BLaER1 treated with 17β-estradiol and CSF1 and Interleukin-3, amounts not matched to agents 10 nM and 100 nM (cell line): ENCODE measurements around the gene MAPK13.

Experiments
- H3K27ac ChIP-seq, 11 experiments: shearing (Covaris generic); formaldehyde crosslinking; 2 replicates each; pipeline ENCODE4 v1.8.1; 2022
- H3K27me3 ChIP-seq, 11 experiments: shearing (Covaris generic); formaldehyde crosslinking; 2 replicates each; pipeline ENCODE4 v1.8.1; 2022
- H3K36me3 ChIP-seq, 11 experiments: shearing (Covaris generic); formaldehyde crosslinking; 2 replicates each; pipeline ENCODE4 v1.8.1; 2022
- H3K4me1 ChIP-seq, 10 experiments: shearing (Covaris generic); formaldehyde crosslinking; 2 replicates each; pipeline ENCODE4 v1.8.1; 2022
- H3K4me2 ChIP-seq, 11 experiments: shearing (Covaris generic); formaldehyde crosslinking; 2 replicates each; pipeline ENCODE4 v1.8.1; 2022
- H3K4me3 ChIP-seq, 10 experiments: shearing (Covaris generic); formaldehyde crosslinking; 2 replicates each; pipeline ENCODE4 v1.8.1; 2022
- H3K9ac ChIP-seq, 11 experiments: shearing (Covaris generic); formaldehyde crosslinking; 2 replicates each; pipeline ENCODE4 v1.8.1; 2022
- H3K9me3 ChIP-seq, 11 experiments: shearing (Covaris generic); formaldehyde crosslinking; replicated peaks in 1 of 11; 2 replicates each; pipeline ENCODE4 v1.8.1; 2022
- H4K20me1 ChIP-seq, 11 experiments: shearing (Covaris generic); formaldehyde crosslinking; 2 replicates each; pipeline ENCODE4 v1.8.1; 2022
- Cebpa-rat ChIP-seq, 11 experiments: shearing (Covaris generic); IDR thresholded peaks; 2 replicates each; pipeline ENCODE4 v1.8.1; 2022

Gene MAPK13

DNA sequence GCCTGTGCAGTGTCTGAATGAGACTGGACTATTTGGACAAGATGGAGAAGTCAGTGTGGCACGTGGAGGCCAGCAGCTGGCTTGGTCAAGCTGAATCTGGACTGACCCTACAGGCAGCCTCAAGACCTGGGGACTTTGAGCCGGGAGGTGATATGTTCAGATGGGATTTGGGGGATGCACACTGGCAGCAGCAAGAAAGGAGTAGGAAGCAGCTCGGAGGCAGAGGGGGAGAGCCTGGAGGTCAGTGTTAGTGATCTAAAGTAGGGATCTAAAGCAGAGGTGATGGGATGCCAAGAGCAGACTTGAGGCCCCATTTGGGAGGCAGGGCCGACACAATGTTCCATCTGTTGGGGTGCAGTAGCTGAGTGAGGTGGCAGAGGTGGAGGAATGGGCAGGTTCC, 2.8 kb downstream of the MAPK13 start:
- peak overlapping the region in 9 of 11 experiments; percentile 26 to 95 (median 86); a peak in 10 of 22 replicates for H3K9ac ChIP-seq

DNA sequence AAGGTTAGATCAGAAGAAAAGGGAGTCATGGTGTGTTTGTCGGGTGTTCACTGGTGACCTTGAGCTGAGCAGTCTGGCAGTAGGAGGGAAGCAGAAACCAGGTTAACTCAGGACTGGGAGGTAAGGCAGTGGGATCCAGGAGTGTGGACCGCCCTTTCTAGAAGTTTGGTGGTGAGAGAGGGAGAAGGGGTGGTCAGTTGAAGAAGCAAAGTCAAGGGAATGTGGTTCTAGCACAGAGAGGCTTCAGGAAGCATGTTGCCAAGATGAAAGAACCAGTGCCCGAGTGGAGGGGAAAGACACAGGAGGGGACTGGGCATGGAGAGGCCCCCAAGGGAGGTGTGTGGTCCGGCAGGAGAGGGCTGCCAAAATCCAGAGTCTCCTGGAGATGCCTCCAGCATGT, 3.6 kb downstream of the MAPK13 start:
- Histone ChIP-seq H3K4me2 (peak overlapping the region; percentile 87 to 100 (median 97); a peak in 21 of 22 replicates), H3K27ac (peak overlapping the region in 6 of 11 experiments; percentile 0 to 53 (median 26); a peak in 9 of 22 replicates), H3K4me1 (peaks cover 76 to 97% (median 95%) of the 10 kb centered on the region in 10 experiments), H3K9ac (peak overlapping the region in 5 of 11 experiments; percentile 2 to 84 (median 20); a peak in 4 of 22 replicates), H3K27me3 (no peaks in the 10 kb centered on the region), H3K36me3 (peaks cover 4 to 67% (median 19%) of the 10 kb centered on the region in 11 experiments; a peak in 19 of 22 replicates), H4K20me1 (peaks cover 0 to 8% (median 0%) of the 10 kb centered on the region in 11 experiments; a peak in 3 of 22 replicates), H3K4me3 (no peak overlapping the region), H3K9me3 (no peaks in the 10 kb centered on the region)
- TF ChIP-seq Cebpa-rat (IDR thresholded peaks at IDR 0.05), result no peak

More for the DNA sequence above, 2.8 kb downstream of the MAPK13 start:
- no peak for TF ChIP-seq Cebpa-rat (IDR thresholded peaks at IDR 0.05)
- Histone ChIP-seq H3K4me2 (peak overlapping the region; percentile 87 to 100 (median 97)), H3K27me3 (no peaks in the 10 kb centered on the region), H3K27ac (peak overlapping the region in 3 of 11 experiments; percentile 87 to 91 (median 89); a peak in 5 of 22 replicates), H3K36me3 (peaks cover 0 to 59% (median 11%) of the 10 kb centered on the region in 11 experiments; a peak in 15 of 22 replicates), H3K4me1 (peaks cover 77 to 97% (median 95%) of the 10 kb centered on the region in 10 experiments), H3K4me3 (peak overlapping the region in 1 of 10 experiments; percentile 73; a peak in 2 of 20 replicates), H4K20me1 (peaks cover 0 to 7% (median 0%) of the 10 kb centered on the region in 11 experiments; a peak in 3 of 22 replicates), H3K9me3 (no peaks in the 10 kb centered on the region)

DNA sequence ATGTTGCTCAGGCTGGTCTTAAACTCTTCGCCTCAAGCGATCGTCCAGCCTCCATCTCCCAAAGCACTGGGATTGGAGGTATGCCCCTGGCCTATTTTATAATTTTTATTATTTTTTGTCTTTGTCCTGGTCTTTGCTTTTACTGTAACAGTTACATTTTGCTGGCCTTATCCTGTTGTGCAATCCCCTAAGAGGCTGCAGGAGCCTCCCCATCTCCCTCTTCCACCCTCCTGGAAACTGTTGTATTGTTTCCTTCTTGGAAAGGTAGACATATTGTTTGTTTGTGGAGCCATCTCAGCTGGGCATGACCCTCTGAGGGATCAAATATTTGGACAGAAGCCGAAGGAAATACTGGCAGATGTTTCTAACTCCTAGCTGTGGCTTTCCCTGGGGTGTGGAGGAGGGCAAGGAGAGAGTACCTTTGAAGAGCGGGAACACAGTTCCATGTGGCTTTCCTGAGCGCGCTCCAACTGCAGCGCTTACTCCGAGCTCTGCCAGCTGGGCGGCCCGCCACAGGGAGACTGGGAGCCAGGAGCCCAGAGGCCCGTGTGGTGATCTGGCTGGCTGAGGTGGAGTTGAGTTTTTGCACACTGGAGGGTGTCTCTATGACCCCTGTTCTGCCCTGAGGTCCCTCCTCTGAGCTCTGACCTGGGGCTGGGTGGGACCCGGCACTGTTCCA, 4.9 kb downstream of the MAPK13 start:
- TF ChIP-seq Cebpa-rat (IDR thresholded peaks at IDR 0.05), result peak in 2 of 11 experiments; percentile 51 to 61; a peak in 3 of 22 replicates
- Histone ChIP-seq H3K4me1 (peaks cover 78 to 97% (median 96%) of the 10 kb centered on the region in 10 experiments), H4K20me1 (peaks cover 0 to 15% (median 0%) of the 10 kb centered on the region in 11 experiments; a peak in 4 of 22 replicates), H3K27me3 (no peaks in the 10 kb centered on the region), H3K4me3 (no peak overlapping the region; a peak in 1 of 20 replicates), H3K4me2 (peak overlapping the region; percentile 56 to 100 (median 90)), H3K9me3 (no peaks in the 10 kb centered on the region), H3K27ac (peak overlapping the region in 8 of 11 experiments; percentile 6 to 87 (median 54); a peak in 8 of 22 replicates), H3K36me3 (peaks cover 8 to 80% (median 22%) of the 10 kb centered on the region in 11 experiments; a peak in 19 of 22 replicates), H3K9ac (peak overlapping the region in 5 of 11 experiments; percentile 7 to 65 (median 58); a peak in 5 of 22 replicates)

DNA sequence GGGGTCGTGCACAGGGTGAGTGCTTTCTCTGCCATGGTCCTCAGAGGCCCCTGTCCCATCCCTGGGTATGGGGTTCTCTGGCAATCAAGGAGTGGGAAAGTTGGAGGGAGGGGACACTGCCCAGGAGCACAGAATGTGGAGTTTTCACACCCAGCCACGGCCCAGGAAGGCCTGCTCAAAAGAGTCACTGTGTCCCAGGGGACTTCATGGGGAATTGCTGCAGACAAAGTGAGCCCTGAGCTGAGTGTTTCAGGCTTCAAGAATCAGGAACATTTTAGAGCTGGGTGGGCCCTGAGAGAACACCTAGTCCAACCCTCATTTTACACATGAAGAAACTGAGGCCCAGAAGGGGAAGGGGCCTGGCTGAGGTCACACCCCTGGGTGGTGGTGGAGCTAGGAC, 5.7 kb downstream of the MAPK13 start:
- Histone ChIP-seq H3K4me1 (peaks cover 87 to 100% (median 100%) of the 10 kb centered on the region in 10 experiments), H3K27ac (peak overlapping the region in 9 of 11 experiments; percentile 16 to 87 (median 49); a peak in 17 of 22 replicates), H3K9ac (peak overlapping the region; percentile 4 to 65 (median 33); a peak in 15 of 22 replicates), H4K20me1 (peaks cover 0 to 15% (median 0%) of the 10 kb centered on the region in 11 experiments; a peak in 4 of 22 replicates), H3K9me3 (no peaks in the 10 kb centered on the region), H3K36me3 (peaks cover 8 to 88% (median 22%) of the 10 kb centered on the region in 11 experiments; a peak in 19 of 22 replicates), H3K4me3 (peak overlapping the region in 1 of 10 experiments; percentile 18; a peak in 1 of 20 replicates), H3K27me3 (no peaks in the 10 kb centered on the region), H3K4me2 (peak overlapping the region; percentile 56 to 100 (median 90))
- no peak for TF ChIP-seq Cebpa-rat (IDR thresholded peaks at IDR 0.05)

DNA sequence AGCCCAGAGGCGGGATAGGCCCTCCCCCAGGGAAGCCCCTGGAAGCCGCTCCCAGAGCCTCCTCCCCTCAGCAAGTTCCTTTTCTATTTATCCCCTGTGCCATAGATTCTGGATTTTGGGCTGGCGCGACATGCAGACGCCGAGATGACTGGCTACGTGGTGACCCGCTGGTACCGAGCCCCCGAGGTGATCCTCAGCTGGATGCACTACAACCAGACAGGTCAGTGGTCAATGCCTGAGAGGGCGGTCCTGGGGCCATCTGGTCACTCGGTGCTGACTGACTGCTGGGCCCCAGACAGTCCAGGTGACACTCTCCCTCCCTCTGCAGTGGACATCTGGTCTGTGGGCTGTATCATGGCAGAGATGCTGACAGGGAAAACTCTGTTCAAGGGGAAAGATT, 6.2 kb downstream of the MAPK13 start:
- Histone ChIP-seq H4K20me1 (peaks cover 0 to 15% (median 0%) of the 10 kb centered on the region in 11 experiments; a peak in 4 of 22 replicates), H3K4me1 (peaks cover 89 to 100% (median 100%) of the 10 kb centered on the region in 10 experiments)
- no peak for TF ChIP-seq Cebpa-rat (IDR thresholded peaks at IDR 0.05)

DNA sequence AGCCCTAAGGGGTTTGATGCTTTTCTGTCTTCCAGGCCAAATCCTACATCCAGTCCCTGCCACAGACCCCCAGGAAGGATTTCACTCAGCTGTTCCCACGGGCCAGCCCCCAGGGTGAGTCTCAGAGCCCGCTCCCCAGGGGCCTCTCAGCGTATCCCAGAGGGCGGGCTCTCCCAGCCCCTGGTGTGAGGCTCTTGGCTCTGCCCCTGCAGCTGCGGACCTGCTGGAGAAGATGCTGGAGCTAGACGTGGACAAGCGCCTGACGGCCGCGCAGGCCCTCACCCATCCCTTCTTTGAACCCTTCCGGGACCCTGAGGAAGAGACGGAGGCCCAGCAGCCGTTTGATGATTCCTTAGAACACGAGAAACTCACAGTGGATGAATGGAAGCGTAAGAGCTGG, 8.4 kb downstream of the MAPK13 start:
- no peaks in the 10 kb centered on the region for H3K27me3 ChIP-seq
- peak overlapping the region in 9 of 11 experiments; percentile 39 to 92 (median 78); a peak in 17 of 22 replicates for H3K27ac ChIP-seq
- H3K4me1 ChIP-seq, result peaks cover 89 to 100% (median 99%) of the 10 kb centered on the region in 10 experiments
- peak overlapping the region in 8 of 11 experiments; percentile 48 to 83 (median 66); a peak in 15 of 22 replicates for H3K9ac ChIP-seq
- TF ChIP-seq Cebpa-rat (IDR thresholded peaks at IDR 0.05), result no peak
- peaks cover 8 to 83% (median 34%) of the 10 kb centered on the region in 11 experiments; a peak in 19 of 22 replicates for H3K36me3 ChIP-seq
- no peaks in the 10 kb centered on the region for H3K9me3 ChIP-seq
- H3K4me3 ChIP-seq, result 0 out of 20 replicates have a peak overlapping the region, but pooled peaks of 1 of the 10 experiments have one; percentile 3
- peak overlapping the region; percentile 24 to 100 (median 90) for H3K4me2 ChIP-seq
- peaks cover 0 to 15% (median 0%) of the 10 kb centered on the region in 11 experiments; a peak in 3 of 22 replicates for H4K20me1 ChIP-seq

More for the DNA sequence above, 6.2 kb downstream of the MAPK13 start:
- Histone ChIP-seq H3K9me3 (no peaks in the 10 kb centered on the region), H3K27me3 (no peaks in the 10 kb centered on the region), H3K27ac (peak overlapping the region in 9 of 11 experiments; percentile 16 to 87 (median 49); a peak in 16 of 22 replicates), H3K4me2 (peak overlapping the region; percentile 56 to 100 (median 90)), H3K36me3 (peaks cover 8 to 93% (median 22%) of the 10 kb centered on the region in 11 experiments; a peak in 19 of 22 replicates), H3K9ac (peak overlapping the region; percentile 4 to 65 (median 33); a peak in 15 of 22 replicates), H3K4me3 (no peak overlapping the region)

DNA sequence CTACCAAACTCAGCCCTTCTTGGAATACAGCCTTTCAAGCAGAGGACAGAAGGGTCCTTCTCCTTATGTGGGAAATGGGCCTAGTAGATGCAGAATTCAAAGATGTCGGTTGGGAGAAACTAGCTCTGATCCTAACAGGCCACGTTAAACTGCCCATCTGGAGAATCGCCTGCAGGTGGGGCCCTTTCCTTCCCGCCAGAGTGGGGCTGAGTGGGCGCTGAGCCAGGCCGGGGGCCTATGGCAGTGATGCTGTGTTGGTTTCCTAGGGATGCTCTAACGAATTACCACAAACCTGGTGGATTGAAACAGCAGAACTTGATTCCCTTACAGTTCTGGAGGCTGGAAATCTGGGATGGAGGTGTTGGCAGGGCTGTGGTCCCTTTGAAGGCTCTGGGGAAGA, 9.1 kb downstream of the MAPK13 start:
- peak overlapping the region in 6 of 10 experiments; percentile 3 to 35 (median 16); a peak in 4 of 20 replicates for H3K4me3 ChIP-seq
- H4K20me1 ChIP-seq, result peaks cover 0 to 15% (median 0%) of the 10 kb centered on the region in 11 experiments; a peak in 3 of 22 replicates
- peak overlapping the region in 9 of 11 experiments; percentile 41 to 83 (median 63); a peak in 17 of 22 replicates for H3K9ac ChIP-seq
- H3K27me3 ChIP-seq, result no peaks in the 10 kb centered on the region
- H3K27ac ChIP-seq, result peak overlapping the region in 9 of 11 experiments; percentile 39 to 92 (median 78); a peak in 18 of 22 replicates
- peaks cover 82 to 99% (median 93%) of the 10 kb centered on the region in 10 experiments for H3K4me1 ChIP-seq
- peaks cover 0 to 2% (median under 1%) of the 10 kb centered on the region in 11 experiments; a peak in 5 of 22 replicates for H3K9me3 ChIP-seq
- peaks cover 8 to 75% (median 37%) of the 10 kb centered on the region in 11 experiments; a peak in 19 of 22 replicates for H3K36me3 ChIP-seq
- no peak for TF ChIP-seq Cebpa-rat (IDR thresholded peaks at IDR 0.05)
- peak overlapping the region; percentile 24 to 100 (median 90) for H3K4me2 ChIP-seq
